A549 (cell line): ENCODE results near the gene PHC1. TPM values are rescaled to one million over a fixed set of nuclear protein-coding genes. Genes with fewer than 3 reads are reported as not detected.

Source experiments
- ATAC-seq, 2 experiments: fragments of 200-7000 bp in 1 of 2; fragments of >200 bp in 1 of 2; cut with Nextera tagmentation in 1 of 2; cut with Tn5 transposase in 1 of 2; 3 replicates each; pipeline versions ENCODE4 v1.8.0 to v1.9.1; 2018 to 2020; ENCODE audit warnings: mild to moderate bottlenecking in 1 of 2, moderate library complexity in 1 of 2
- CTCF ChIA-PET: fragments of 300-600 bp; sonication (Branson Sonifier 250); formaldehyde crosslinking; extraction: SDS; loops from one replicate; lab custom pipeline; 2021; ENCODE audit warnings: antibody characterized with exemption, inconsistent platforms; lab: Yijun Ruan, JAX
- POLR2A ChIA-PET: fragments of 350-600 bp; formaldehyde crosslinking; extraction: SDS; loops from one replicate; lab custom pipeline; 2021; ENCODE audit warnings: antibody characterized with exemption, inconsistent platforms; lab: Yijun Ruan, JAX
- DNase-seq, 2 experiments: peaks; one replicate each; pipeline versions ENCODE4 v3.0.0 to v3.0.0-alpha.2; 2011 to 2016; ENCODE audit warnings: low read depth in 1 of 2, low spot score in 1 of 2
- FAIRE-seq: peaks from 2 replicates; lab custom pipeline; 2011; peaks lifted over from hg19 to GRCh38; lab: Jason Lieb, UNC
- H3K27ac ChIP-seq, 2 experiments: fragments of >200 bp; sonication (Bioruptor Twin); formaldehyde crosslinking; 3 replicates each; pipeline ENCODE4 v1.5.1; 2016 to 2017
- H3K4me1 ChIP-seq: fragments of >200 bp; sonication (Bioruptor Twin); formaldehyde crosslinking; 3 replicates; pipeline ENCODE4 v1.6.1; 2016
- H3K4me2 ChIP-seq: fragments of >200 bp; sonication (Bioruptor Twin); formaldehyde crosslinking; 3 replicates; pipeline ENCODE4 v1.6.1; 2016
- H3K4me3 ChIP-seq: fragments of >200 bp; sonication (Bioruptor Twin); formaldehyde crosslinking; 3 replicates; pipeline ENCODE4 v1.5.1; 2016
- H3K9me3 ChIP-seq: fragments of >200 bp; sonication (Bioruptor Twin); formaldehyde crosslinking; 3 replicates; pipeline ENCODE4 v1.6.1; 2016
- ATOH8 ChIP-seq: fragments of 250-450 bp; sonication (Bioruptor Pico); IDR thresholded peaks from 2 replicates; pipeline ENCODE4 v1.5.0; 2020; ENCODE audit warnings: low read depth, mild to moderate bottlenecking, moderate library complexity
- BHLHE40 ChIP-seq: IDR thresholded peaks from 2 replicates; pipeline ENCODE4 v1.6.1; 2012; ENCODE audit warnings: low read depth, low read length, inconsistent platforms
- CBX2 ChIP-seq: fragments of 200-600 bp; sonication (generic); IDR thresholded peaks from 2 replicates; pipeline ENCODE4 v1.6.1; 2016; ENCODE audit warnings: low read depth, mild to moderate bottlenecking, borderline replicate concordance
- CBX8 ChIP-seq: fragments of 200-600 bp; sonication (generic); IDR thresholded peaks from 2 replicates; pipeline ENCODE4 v1.6.1; 2016
- EHMT2 ChIP-seq: fragments of 200-600 bp; sonication (generic); IDR thresholded peaks from 2 replicates; pipeline ENCODE4 v1.6.1; 2016; ENCODE audit warnings: antibody characterized with exemption, low read depth, mild to moderate bottlenecking, moderate library complexity
- FOSB ChIP-seq: fragments of 250-450 bp; sonication (Bioruptor Pico); IDR thresholded peaks from 2 replicates; pipeline ENCODE4 v1.5.0; 2020; ENCODE audit warnings: mild to moderate bottlenecking, moderate library complexity
- FOSL2 ChIP-seq, 2 experiments: fragments of 450-650 bp in 1 of 2; fragments of >200 bp in 1 of 2; sonication (Bioruptor Twin) in 1 of 2; formaldehyde crosslinking; IDR thresholded peaks; 2 replicates each; pipeline versions ENCODE4 v1.5.0 to v1.6.1; 2016 to 2020; ENCODE audit warnings: mild to moderate bottlenecking in 1 of 2, moderate library complexity in 1 of 2
- GATA3 ChIP-seq: IDR thresholded peaks from 2 replicates; pipeline ENCODE4 v1.6.1; 2012; ENCODE audit warnings: borderline replicate concordance
- HDAC2 ChIP-seq: fragments of 200-600 bp; sonication (generic); IDR thresholded peaks from 2 replicates; pipeline ENCODE4 v1.6.1; 2016
- HES2 ChIP-seq: fragments of >200 bp; sonication (Bioruptor Twin); formaldehyde crosslinking; IDR thresholded peaks from 2 replicates; pipeline ENCODE4 v1.6.1; 2016
- HEYL ChIP-seq: fragments of 250-450 bp; sonication (Bioruptor Pico); IDR thresholded peaks from 2 replicates; pipeline ENCODE4 v1.8.0; 2021; ENCODE audit warnings: mild to moderate bottlenecking, moderate library complexity
- HOXB5 ChIP-seq: fragments of 250-450 bp; sonication (Bioruptor Pico); IDR thresholded peaks from 2 replicates; pipeline ENCODE4 v1.5.0; 2020; ENCODE audit warnings: mild to moderate bottlenecking, moderate library complexity
- MAFK ChIP-seq: fragments of 450-650 bp; IDR thresholded peaks from 2 replicates; pipeline ENCODE4 v1.6.1; 2014; ENCODE audit not compliant: partially characterized antibody
- MAZ ChIP-seq: fragments of 150-350 bp; IDR thresholded peaks from 2 replicates; pipeline ENCODE4 v1.6.1; 2014; ENCODE audit warnings: antibody characterized with exemption, low read depth, low read length, borderline replicate concordance
- MYC ChIP-seq: IDR thresholded peaks from 2 replicates; pipeline ENCODE4 v1.6.1; 2012; ENCODE audit warnings: mild to moderate bottlenecking, inconsistent platforms, low read length, improper control_type of control experiment, borderline replicate concordance
- NPAS2 ChIP-seq: fragments of 250-450 bp; sonication (Bioruptor Pico); IDR thresholded peaks from 2 replicates; pipeline ENCODE4 v1.8.0; 2022; ENCODE audit warnings: mild to moderate bottlenecking, moderate library complexity, borderline replicate concordance
- NR3C1 ChIP-seq: fragments of >200 bp; sonication (Bioruptor Twin); formaldehyde crosslinking; IDR thresholded peaks from 3 replicates; pipeline ENCODE4 v1.6.1; 2017
- PBX3 ChIP-seq: IDR thresholded peaks from 2 replicates; pipeline ENCODE4 v1.6.1; 2012
- POLR2AphosphoS2 ChIP-seq: conservative IDR thresholded peaks from 2 replicates; pipeline ENCODE4 v1.6.1; 2012; ENCODE audit warnings: low read length, improper control_type of control experiment, inconsistent platforms
- RAD21 ChIP-seq, 2 experiments: fragments of >200 bp in 1 of 2; sonication (Bioruptor Twin) in 1 of 2; formaldehyde crosslinking in 1 of 2; IDR thresholded peaks in 1 of 2; conservative IDR thresholded peaks in 1 of 2; 2 replicates in 1 of 2; 3 replicates in 1 of 2; pipeline ENCODE4 v1.6.1; 2012 to 2018; ENCODE audit warnings: inconsistent platforms in 1 of 2
- SMC3 ChIP-seq: fragments of >200 bp; sonication (Bioruptor Twin); formaldehyde crosslinking; IDR thresholded peaks from 3 replicates; pipeline ENCODE4 v1.6.1; 2018; ENCODE audit warnings: inconsistent platforms
- SREBF2 ChIP-seq: fragments of 450-650 bp; IDR thresholded peaks from 2 replicates; pipeline ENCODE4 v1.6.1; 2014; ENCODE audit warnings: mild to moderate bottlenecking, moderate library complexity
- TFCP2L1 ChIP-seq: fragments of 250-450 bp; sonication (Bioruptor Pico); IDR thresholded peaks from 2 replicates; pipeline ENCODE4 v1.5.0; 2021; ENCODE audit warnings: mild to moderate bottlenecking
- ZNF302 ChIP-seq: fragments of 250-450 bp; sonication (Bioruptor Pico); IDR thresholded peaks from 2 replicates; pipeline ENCODE4 v1.9.0; 2021; ENCODE audit warnings: inconsistent platforms, mild to moderate bottlenecking, moderate library complexity
- WGBS: methylation state at CpG from one replicate; pipeline ENCODE4 v1.1.6; 2017; ENCODE audit errors: missing lambda C conversion rate; 5-methylcytosine and 5-hydroxymethylcytosine counted together
- polyA plus RNA-seq, 4 experiments: library from polyadenylated mRNA; depleted of rRNA in 3 of 4; stranded (reverse); fragments of >200 nt; fragmentation: RNase III in 1 of 4; extraction: RNeasy Plus Mini Kit Qiagen cat#74134 plus additional on column Dnase treatment in 1 of 4; gene quantifications; 2 replicates in 3 of 4; 3 replicates in 1 of 4; pipeline ENCODE4 v1.2.3, GENCODE V29; 2011 to 2017

Gene PHC1
- polyA plus RNA-seq, 2 of the 4 experiments (the other 2 are of a cell fraction) = 11.2 to 26.5 TPM

- Histone ChIP-seq H3K27ac (no peak overlapping the region), H3K4me2 (no peak overlapping the region), H3K4me3 (no peak overlapping the region), H3K4me1 (peaks cover 19% of the 10 kb centered on the region), H3K9me3 (no peaks in the 10 kb centered on the region)
- ChIA-PET POLR2A (no interaction called here), CTCF (interaction anchor here (0.6 to 1.1 kb wide), 2 partner anchors 48 to 56 kb away, joined by 3 read pairs; no protein-coding TSS in a partner anchor)
- TF ChIP-seq RAD21 (conservative IDR thresholded peaks at IDR 0.05 in 1 of 2, IDR thresholded peaks at IDR 0.05 in 1 of 2) (no peak), FOSB (no peak), EHMT2 (no peak), MAFK (no peak), CBX8 (no peak), ATOH8 (no peak), CBX2 (no peak), ZNF302 (CRISPR knock-in tag) (no peak), SMC3 (no peak), MYC (no peak), POLR2AphosphoS2 (no peak), FOSL2 (IDR thresholded peaks at IDR 0.05) (no peak), FOSL2 (CRISPR knock-in tag; IDR thresholded peaks at IDR 0.05) (no peak), NR3C1 (no peak), BHLHE40 (no peak), SREBF2 (no peak), PBX3 (no peak), GATA3 (no peak), HEYL (no peak), MAZ (no peak)
- 100% methylated on average over 1 of the region's 1 CpG for WGBS
- no peak for FAIRE-seq
- no peak for DNase-seq
- no peak for ATAC-seq
Measured at GRCh38 chr12:8946733-8947132, 32.4 kb downstream of the PHC1 start.

GRCh38 chr12:8947737-8948136 is 33.4 kb downstream of the PHC1 start:
- no peak for DNase-seq
- POLR2A ChIA-PET = interaction anchor here (3.2 kb wide), 1 partner anchor 33 kb away, joined by 22 read pairs; the partner anchor contains the start of gene PHC1
- no peak for FAIRE-seq

More at GRCh38 chr12:8947737-8948136, 33.4 kb downstream of the PHC1 start:
- Histone ChIP-seq H3K9me3 (no peaks in the 10 kb centered on the region), H3K4me3 (peak overlapping the region; percentile 100; the same call in 2 of the 3 replicates), H3K4me2 (peak overlapping the region; percentile 97), H3K27ac (no peak overlapping the region), H3K4me1 (peaks cover 19% of the 10 kb centered on the region)
- no peak for TF ChIP-seq NPAS2 (CRISPR knock-in tag)
- no peak for TF ChIP-seq GATA3
- TF ChIP-seq HOXB5 (CRISPR knock-in tag) = no peak
- no peak for TF ChIP-seq ATOH8
- TF ChIP-seq TFCP2L1 (CRISPR knock-in tag) = no peak
- TF ChIP-seq RAD21 (conservative IDR thresholded peaks at IDR 0.05 in 1 of 2, IDR thresholded peaks at IDR 0.05 in 1 of 2) = no peak
- no peak for TF ChIP-seq MAZ
- TF ChIP-seq CBX2 = no peak
- TF ChIP-seq HES2 = no peak
- TF ChIP-seq HDAC2 = no peak
- CTCF ChIA-PET = interaction anchor here (0.7 to 1.7 kb wide), 3 partner anchors 34 to 204 kb away, joined by 3 to 5 read pairs (median 3); no protein-coding TSS in a partner anchor
- no peak for ATAC-seq
